ENCODE data around the gene CXCR4.

The CXCR4 gene

DNA sequence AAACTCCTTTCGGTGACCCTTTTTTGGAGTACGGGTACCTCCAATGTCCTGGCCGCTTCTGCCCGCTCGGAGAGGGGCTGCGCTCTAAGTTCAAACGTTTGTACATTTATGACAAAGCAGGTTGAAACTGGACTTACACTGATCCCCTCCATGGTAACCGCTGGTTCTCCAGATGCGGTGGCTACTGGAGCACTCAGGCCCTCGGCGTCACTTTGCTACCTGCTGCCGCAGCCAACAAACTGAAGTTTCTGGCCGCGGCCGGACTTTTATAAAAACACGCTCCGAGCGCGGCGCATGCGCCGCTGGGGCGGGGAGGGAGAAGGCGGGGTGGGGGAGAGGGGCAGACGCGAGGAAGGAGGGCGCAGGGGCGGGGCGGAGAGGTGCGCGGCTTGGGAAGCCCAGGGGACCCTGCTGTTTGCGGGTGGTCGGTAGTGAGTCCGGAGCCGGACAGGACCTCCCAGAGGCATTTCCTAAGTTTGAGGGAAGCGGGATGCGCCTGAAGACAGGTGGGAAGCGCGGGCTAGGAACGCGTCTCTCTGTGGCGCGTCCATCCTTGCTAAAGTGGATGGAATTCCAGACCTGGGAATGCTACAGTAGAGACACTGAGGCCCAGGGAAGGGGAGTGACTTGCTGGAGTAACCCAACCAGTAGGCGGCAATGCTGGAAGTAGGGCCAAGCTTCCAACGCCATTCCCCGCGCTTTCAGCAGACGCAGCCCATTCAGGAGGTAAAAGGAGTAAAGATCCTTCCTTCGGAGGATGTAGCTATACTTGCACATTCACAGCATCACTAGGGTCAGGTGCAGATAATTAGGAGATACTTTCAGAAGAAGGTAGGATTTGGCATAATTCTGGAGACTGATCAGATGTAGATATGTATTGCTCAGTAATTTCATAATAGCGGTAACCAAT lies at the start of gene CXCR4:
TSS of gene CXCR4 (minus strand) at position 241 of the 910 bp plus-strand sequence. CDS start at position 152, 89 bp downstream.
- DNase-seq (ENCODE audit: low spot score): peak; percentile 59

DNA sequence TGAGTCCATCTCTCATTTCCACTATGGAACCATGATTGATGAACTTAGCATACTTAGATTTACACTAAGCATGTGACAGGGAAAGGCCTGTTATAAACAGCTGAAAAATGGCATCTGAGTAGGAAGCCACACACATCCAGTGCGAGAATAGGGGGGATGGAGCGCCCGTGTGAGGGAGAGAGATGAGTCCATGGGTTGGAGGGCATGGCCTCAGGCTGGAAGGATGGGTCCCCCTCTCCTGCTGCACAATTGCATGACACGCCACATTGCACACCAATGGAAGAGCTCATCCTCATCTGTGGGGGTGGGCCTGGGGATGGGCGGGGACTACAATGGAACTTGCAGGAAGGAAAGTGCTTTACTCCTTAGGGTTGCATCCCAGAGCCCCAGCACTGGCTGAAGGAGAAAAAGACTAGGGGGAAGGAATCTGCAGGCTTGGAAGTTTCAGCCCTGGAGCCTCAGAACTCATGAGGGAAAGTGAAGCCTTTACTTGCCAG lies 46.4 kb upstream of the CXCR4 start:
- no peak for DNase-seq (ENCODE audit: low spot score)

DNA sequence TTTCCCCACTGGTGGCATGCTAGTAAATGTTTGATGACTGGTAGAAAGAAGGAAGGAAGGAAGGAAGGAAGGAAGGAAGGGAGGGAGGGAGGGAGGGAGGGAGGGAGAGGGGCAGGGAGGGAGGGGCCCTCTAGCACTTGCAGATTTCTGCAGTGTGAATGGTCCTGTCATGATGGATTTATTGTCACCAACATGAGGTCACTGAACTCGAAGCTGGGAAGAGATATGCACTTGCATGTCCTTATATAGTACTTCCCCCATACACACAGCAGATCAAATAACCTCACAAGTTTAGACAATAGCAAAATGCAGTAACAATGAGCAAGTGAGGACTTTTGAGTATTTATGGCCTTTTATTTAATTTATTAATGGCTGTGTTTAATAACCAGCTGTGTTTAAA lies 44.5 kb upstream of the CXCR4 start:
- DNase-seq (ENCODE audit: low spot score): no peak

DNA sequence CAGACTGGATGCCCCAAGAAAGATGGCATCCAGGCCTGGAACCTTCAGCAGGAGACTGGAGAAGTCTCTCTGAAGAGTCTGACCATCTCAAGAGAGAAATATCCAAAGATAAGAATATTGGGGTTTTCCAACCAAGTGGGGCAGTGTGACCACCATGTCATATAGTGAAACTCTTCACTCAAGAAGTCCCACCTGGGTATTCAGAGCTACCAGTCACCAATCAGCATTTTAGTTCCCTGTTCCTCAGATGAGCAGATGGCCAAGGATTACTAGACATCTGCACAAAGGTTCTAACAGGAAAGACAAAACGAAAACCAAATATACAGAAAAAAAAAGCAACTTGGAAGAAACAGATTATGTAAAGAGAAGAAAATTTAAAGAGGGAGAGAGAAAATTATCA lies 38.5 kb upstream of the CXCR4 start:
- no peak for DNase-seq (ENCODE audit: low spot score)

DNA sequence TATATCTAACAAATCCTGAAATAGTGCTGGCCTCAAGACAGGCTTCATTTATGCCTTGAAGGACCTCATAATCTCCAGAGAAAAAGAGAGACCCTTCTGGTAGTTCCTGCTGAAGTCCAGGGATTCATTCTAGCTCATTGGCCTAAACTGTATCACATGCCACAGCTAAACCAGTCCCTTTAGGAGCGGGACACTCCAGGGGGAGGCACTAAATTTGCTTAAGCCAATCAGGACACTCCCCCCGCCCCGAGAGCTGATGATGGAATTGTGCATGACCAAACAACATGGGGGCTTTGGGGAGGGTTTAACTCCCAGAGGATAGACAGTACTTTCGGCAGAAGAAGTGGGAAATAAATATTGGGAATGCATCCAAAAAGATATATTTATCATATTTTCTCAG lies 36.4 kb upstream of the CXCR4 start:
- no peak for DNase-seq (ENCODE audit: low spot score)

DNA sequence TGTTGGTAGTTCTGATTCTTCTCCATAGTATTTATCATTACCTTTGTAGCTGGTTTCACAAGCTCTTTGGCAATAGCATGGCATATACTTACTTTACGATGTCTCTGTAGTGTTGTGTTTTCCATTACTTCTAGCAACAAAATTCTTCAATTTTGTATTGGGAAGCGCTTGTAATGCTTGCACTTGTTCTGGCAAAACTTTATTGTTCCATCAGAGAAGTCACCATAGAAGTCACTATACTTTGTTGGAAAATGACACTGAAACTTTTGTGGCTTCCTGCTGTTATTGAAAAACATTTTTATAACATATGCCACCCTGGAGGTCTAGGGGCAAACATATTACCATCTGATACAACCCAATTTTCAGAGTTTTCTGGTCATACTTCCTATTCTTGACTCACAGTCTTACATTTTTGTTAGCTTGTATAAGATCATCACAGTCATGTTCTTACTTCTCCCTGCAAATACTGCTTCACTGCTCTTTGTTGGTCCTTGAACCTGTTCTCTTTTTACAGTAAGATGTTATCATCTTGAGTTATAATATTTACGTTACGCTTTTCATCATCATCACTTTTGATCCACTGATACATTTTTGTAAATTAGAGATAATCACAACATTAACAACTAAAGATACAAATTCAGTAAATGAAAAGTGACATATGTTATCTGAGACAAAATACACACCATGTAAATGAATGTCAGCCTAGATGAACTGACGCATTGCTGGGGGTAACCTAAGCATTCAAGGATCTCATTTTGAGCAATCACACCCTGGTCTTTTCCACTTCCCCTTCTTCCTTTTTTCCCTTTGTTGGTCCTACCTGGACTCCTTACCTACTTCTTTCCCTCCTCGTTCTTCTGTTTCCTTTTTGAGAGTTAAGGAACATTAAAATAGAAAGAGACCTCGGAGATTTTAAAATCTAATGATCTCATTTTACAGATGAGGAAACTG lies 33.3 kb upstream of the CXCR4 start:
- no peak for DNase-seq (ENCODE audit: low spot score)

DNA sequence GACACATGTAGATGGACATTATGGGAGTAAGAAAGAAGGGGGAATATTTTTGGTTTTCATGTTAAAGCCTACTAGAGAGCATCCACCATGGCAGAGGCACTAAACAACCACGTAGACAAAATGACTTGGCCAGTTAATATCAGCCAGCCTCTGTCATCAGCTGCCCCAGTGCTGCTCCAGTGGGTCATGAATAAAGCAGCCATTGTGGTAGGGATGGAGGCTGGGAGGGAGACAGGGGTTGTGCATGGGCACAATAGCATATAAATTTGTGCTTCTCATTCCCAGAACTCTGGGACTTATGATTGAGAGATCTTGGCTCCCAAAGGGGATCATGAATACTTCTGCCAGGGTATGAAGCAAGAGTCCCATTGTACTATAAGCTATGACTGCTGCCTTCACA lies 31.1 kb upstream of the CXCR4 start:
- peak; percentile 46 for DNase-seq (ENCODE audit: low spot score)

DNA sequence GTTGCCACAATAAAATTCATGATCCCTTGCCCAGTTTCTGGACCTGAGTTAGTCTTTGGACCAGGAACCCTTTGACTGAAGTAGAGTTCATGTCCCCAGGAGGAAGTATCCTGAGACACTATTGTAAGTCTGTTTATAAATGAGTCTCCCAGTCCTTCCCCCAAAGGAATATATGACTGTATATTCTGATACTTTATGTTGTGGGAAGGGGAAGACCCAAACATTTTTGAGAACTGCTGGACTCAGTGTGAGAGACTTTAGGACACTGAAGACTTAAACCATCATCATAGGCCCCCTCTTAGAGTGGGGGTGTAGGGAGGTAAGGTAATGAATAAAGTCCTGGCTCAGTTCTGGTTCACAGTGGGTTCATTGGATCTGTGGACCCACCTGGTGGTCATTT lies 28.6 kb upstream of the CXCR4 start:
- DNase-seq (ENCODE audit: low spot score): no peak

DNA sequence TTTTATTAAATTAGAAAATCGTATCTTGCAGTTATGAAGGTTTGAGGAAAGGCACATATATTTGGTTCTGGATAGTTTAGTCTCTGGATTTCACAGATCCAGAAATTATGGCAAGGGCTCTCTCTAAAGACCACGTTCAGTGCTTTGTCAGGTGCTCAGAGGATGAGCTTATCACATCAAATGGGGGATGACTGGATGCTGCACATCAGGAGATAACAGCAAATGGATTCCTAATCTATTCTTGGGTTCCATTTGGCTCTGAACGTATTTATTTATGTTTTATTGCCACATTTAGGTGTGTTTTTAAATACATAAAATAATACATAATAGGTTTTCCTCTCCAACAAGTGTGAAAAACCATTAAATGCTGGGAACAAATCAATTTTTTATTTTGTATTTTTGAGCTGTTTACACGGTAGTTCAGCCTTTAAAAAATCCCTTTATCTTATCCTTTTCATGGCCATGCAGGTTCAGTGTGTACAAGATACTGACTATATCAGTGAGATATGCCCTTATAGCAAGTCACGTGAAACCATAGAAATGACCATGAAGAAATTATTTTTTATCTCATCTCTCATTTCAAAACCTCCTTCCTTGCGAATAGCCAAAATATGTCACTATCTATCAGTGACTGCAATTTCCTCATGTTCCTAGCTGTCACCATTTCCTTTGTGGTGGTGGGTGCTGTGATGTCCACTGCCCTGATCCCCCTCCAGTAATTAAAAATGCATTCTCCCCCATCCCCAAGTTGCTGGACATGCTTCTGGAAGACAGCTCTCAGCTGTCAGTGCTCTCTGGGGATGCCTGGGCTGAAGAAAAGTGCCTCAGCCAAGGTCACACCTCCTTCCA lies 25.9 kb upstream of the CXCR4 start:
- no peak for DNase-seq (ENCODE audit: low spot score)

DNA sequence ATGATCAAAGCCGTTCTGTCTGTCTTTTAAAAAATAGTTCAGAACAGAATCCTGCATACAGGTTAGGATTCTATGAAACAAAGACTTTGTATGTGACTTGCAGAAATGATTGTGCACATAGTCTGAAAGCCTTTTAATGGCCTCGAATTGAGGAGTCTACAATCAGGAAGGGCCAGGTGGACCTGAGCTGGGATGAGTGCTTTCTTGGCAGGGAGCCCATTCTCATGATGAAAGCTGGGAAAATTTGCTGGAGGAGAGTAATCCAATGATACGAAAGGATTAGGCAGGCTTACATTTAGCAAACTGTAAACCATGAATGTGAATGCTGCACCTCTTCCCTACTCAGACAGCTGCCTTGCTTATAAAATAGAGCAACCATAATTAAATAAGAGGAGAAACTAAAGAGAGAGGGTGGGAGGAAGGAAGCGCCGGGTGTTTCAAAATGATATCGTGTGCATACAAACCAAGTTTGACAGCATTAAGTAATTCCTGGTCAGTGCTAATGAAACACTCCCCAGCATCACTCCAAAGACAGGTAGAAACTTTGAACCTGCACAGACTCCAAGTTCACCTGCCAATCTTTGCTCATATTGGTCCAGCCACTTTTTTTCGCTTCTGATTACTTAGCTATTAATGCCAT lies 23.7 kb upstream of the CXCR4 start:
- DNase-seq (ENCODE audit: low spot score): no peak

DNA sequence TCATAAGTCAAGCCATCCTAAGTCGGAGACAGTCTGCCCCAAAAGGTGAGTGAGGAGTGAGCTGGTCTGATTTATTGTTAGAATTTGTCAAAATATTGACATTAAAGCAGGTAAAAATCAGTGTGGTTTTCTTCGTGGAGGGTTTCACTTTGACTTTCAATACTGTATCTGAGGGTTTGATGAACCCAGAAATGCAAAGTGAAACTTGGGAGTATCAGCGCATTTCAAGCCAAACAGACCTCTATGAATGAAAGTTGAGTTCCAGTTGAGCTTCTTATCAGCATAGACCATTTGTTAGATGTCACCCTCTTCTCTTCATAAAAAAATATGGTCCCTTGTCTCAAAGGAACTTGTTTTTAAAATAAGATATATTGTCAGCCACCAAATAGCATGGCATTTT lies 21.7 kb upstream of the CXCR4 start:
- no peak for DNase-seq (ENCODE audit: low spot score)

DNA sequence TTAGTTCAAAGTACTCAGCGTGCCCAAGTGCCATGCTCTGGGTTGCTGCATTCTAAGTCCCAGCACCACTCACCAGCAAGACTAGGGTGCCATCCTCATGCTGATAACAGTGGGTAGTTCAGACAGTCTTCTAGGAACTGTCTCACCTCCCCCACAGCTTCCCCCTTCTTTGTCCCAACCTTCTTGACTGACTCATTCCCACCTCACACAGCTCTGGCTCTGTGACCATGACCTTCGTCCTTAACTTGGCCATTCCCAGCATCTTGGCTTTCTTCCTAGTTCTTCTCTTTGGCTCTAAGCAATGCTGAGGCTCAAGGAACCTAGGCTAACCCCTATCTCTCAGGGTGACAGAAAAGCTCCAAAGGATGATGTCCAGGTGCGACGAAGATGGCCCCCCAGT lies 20.0 kb upstream of the CXCR4 start:
- no peak for DNase-seq (ENCODE audit: low spot score)

DNA sequence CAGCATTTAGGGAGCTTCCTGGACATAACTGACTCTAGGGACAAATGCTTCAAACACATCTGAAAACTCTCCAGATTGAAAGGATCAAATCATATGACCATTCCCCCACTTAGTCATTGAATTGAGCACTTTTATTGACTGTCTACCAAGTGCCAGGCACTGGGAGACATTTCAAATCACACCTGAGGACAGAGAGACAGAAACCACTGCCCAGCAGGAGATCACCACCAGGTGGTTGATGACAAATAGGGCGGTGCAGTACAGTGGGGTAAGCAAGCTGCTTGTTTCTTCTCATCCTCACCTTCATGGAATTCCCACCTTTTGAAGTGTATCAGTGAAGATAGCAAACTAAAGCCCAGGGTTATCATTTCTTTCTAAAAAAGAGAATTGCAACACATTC lies 19.0 kb upstream of the CXCR4 start:
- DNase-seq (ENCODE audit: low spot score): no peak

DNA sequence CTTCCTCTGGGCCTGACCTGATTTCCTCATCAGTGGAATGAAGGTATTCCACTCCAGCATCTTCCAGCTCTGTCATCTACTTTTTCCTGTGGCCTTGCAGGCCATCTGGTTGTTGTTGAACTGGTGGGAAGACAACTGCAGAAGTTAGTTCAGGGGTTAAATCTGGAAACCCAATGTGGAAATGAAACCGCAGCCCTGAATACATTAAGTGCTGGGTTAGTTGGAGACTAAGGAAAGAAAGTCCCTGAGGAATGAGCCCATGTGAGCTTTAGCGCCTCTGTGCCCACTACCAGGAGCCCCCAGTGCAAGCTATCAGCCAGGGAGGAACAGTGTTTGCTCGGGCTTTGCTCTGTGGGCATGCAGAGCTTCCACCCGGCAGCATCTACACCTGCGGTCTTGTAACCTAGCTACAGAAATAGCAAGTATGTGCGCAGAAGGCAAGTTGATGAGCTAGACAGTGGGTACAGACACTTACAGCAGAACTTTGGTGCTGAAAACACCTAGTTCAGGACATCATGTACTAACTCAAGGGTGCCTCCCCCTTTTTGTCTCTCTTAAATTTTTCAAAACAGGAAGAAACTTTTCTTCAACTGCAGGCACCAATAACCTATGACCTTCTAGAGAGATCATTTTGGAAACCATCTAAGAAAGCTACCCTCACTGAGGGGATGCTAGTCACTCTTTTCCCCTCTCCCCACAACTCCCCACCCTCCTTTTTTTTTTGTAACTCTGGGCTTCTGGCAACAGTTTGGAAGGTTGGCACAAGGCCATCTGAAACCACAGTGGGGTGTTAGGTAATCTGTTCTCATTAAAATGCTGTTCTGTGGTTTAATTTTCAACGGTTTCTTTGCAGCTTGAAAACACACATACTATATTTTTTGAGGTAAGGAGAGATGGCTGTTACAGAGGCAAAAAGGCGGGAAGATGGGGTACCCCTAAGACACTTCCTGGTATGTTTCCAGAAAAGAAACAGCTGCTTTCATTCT lies 18.3 kb upstream of the CXCR4 start:
- DNase-seq (ENCODE audit: low spot score): no peak

DNA sequence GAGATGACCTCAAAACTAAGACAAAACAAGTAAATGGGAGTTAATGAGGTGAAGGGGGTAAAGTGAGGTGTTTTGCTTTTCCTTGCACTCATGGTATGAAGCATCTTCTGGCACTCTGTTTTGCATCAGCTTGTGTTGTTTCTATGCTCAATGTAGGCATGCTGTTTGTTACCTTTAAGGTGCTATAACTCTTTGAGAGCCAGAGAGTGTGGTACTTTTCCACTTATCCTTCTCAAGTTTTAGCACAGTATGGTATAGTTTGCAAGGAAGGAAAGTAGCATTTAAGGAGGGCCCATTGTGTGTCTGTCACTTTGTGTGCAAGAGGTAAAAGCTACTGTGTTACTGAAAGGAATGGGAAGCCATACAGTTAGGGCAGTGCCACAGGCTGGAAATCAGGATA lies 17.5 kb upstream of the CXCR4 start:
- DNase-seq (ENCODE audit: low spot score): no peak

DNA sequence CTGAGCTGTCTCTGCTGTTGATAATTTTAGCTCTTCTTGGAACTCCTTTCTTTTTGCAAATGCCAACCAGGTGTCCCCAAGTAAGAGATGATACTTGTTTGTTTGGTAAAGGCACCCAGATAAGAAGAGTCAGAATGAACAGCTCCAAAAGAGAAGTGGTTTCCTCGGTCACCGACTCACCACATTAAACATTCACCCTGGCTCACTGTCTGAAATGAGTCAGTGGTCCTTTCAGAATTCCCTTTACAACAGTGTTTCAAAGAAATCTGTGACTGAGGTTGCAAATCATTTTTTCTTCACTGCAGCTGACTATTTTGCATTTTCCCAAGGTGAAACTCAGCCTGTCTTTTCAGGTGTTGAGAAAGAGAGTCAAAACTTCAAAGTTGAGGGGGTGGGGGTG lies 16.2 kb upstream of the CXCR4 start:
- no peak for DNase-seq (ENCODE audit: low spot score)

DNA sequence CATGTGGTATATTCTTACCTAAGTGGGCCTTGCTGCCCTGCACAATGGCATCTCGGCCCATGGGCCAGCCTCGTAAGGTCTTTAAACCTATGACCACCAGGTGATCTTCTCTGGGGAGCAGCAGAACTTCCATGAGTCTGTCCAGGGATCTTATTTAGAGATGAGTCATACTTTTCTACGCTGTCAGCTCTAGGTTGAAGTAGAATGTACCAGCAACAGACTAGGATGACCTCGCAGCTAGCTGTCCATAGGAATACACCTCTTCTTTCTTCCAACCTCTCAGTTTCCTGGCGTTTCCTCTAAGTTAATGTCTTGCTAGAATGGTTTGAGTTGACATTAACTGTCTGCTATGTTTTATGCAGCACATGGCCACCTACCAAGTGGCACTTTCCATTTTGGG lies 15.6 kb upstream of the CXCR4 start:
- DNase-seq (ENCODE audit: low spot score): no peak

DNA sequence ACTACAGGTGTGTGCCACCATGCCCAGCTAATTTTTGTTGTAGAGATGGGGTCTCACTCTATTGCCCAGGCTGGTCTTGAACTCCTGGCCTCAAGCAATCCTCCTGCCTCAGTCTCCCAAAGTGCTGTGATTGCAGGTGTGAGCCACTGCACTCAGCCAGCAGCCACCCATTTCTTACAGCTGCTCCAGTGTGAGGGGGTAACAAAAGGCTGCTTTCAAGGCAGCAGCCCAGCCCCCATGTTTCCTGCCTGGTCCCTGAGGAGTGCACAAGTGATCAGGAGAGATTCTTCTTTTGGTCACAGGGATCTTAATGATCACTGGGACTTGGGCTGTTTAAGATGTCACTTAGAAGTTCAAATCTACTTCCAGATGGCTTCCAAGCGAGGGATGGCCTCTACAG lies 15.2 kb upstream of the CXCR4 start:
- DNase-seq (ENCODE audit: low spot score): no peak

DNA sequence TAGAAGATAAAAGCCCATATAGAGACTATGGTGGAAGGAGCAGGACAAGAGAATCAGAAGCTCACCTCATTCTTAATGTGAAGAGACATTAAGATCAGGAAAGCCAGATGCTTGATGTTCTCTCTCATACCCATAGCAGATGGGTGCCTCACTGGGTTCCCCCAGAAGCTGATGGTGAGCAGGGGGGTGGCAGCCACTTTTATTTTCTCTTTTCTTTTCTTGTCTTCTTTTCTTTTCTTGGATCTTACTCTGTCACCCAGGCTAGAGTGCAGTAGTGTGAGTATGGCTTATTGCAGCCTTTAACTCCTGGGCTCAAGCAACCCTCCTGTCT lies 14.8 kb upstream of the CXCR4 start:
- DNase-seq (ENCODE audit: low spot score): no peak
